HepG2 (cell line): ENCODE measurements around the gene PFDN1. TPM values are rescaled to one million over a fixed set of nuclear protein-coding genes. Genes with fewer than 3 reads are reported as not detected.
A peak's percentile ranks its signal among the peaks of the same experiment; 100 is the strongest.

Source experiments
- ARHGAP35 ChIP-seq: sonication (generic); formaldehyde crosslinking; IDR thresholded peaks from 2 replicates; pipeline ENCODE4 v1.9.0; 2022; ENCODE audit warnings: mild to moderate bottlenecking, inconsistent platforms, moderate library complexity, missing genetic modification reagents, borderline replicate concordance
- EP300 ChIP-seq, 3 experiments: sonication (generic) in 1 of 3; formaldehyde crosslinking in 1 of 3; IDR thresholded peaks; 2 replicates each; pipeline versions ENCODE4 v1.5.1 to v1.6.1; 2011 to 2020; ENCODE audit warnings: low read depth in 2 of 3, low read length in 2 of 3, borderline replicate concordance in 1 of 3, improper control_type of control experiment in 1 of 3, mild to moderate bottlenecking in 1 of 3, missing genetic modification reagents in 1 of 3, moderate library complexity in 1 of 3
- FOSL2 ChIP-seq: sonication (generic); formaldehyde crosslinking; IDR thresholded peaks from 2 replicates; pipeline ENCODE4 v1.4.0; 2020; ENCODE audit warnings: missing genetic modification reagents
- HNRNPL ChIP-seq: fragments of 200-400 bp; formaldehyde crosslinking; IDR thresholded peaks from 2 replicates; pipeline ENCODE4 v1.6.1; 2017; ENCODE audit warnings: mild to moderate bottlenecking, low read depth, low read length
- KLF6 ChIP-seq: IDR thresholded peaks from 2 replicates; pipeline ENCODE4 v1.8.0; 2016; ENCODE audit warnings: missing biosample characterization, missing genetic modification reagents
- PHF20 ChIP-seq: sonication (generic); formaldehyde crosslinking; IDR thresholded peaks from 2 replicates; pipeline ENCODE4 v1.5.0; 2020; ENCODE audit warnings: mild to moderate bottlenecking, missing genetic modification reagents
- SAP130 ChIP-seq: IDR thresholded peaks from 2 replicates; pipeline ENCODE4 v1.6.1; 2016; ENCODE audit warnings: low read depth
- SP1 ChIP-seq, 2 experiments: fragments of 450-650 bp in 1 of 2; sonication (generic) in 1 of 2; formaldehyde crosslinking in 1 of 2; IDR thresholded peaks; 2 replicates each; pipeline versions ENCODE4 v1.4.0 to v1.6.1; 2016 to 2020; ENCODE audit warnings: missing genetic modification reagents in 1 of 2
- YEATS4 ChIP-seq: sonication (generic); formaldehyde crosslinking; IDR thresholded peaks from 2 replicates; pipeline ENCODE4 v1.4.0; 2020; ENCODE audit warnings: missing genetic modification reagents, borderline replicate concordance
- ZFP41 ChIP-seq: sonication (generic); formaldehyde crosslinking; IDR thresholded peaks from 2 replicates; pipeline ENCODE4 v1.4.0; 2020; ENCODE audit warnings: mild to moderate bottlenecking, missing genetic modification reagents, borderline replicate concordance
- ZNF33A ChIP-seq: sonication (generic); formaldehyde crosslinking; IDR thresholded peaks from 2 replicates; pipeline ENCODE4 v1.5.1; 2020; ENCODE audit warnings: missing genetic modification reagents, mild to moderate bottlenecking, moderate library complexity, borderline replicate concordance
- ZNF674 ChIP-seq: sonication (generic); formaldehyde crosslinking; IDR thresholded peaks from 2 replicates; pipeline ENCODE4 v1.5.0; 2020; ENCODE audit warnings: low read depth, mild to moderate bottlenecking, missing genetic modification reagents
- polyA plus RNA-seq, 8 experiments: library from polyadenylated mRNA; depleted of rRNA in 3 of 8; stranded (reverse) in 7 of 8; unstranded in 1 of 8; fragments of >200 nt; fragmentation: Illumina TruSeq in 4 of 8; extraction: Trizol in 4 of 8; gene quantifications; 2 replicates each; pipeline versions ENCODE4 v1.2.1 to v1.2.3, GENCODE V29; 2011 to 2016; ENCODE audit warnings: low read depth in 4 of 8, missing spikeins in 1 of 8, mixed read lengths in 1 of 8; ENCODE audit not compliant: insufficient read depth in 1 of 8
- total RNA-seq, 5 experiments: library from RNA; depleted of rRNA; stranded (reverse); fragments of >200 nt; fragmentation: Illumina TruSeq; extraction: Trizol; gene quantifications; 2 replicates each; pipeline ENCODE4 v1.2.3, GENCODE V29; 2016; ENCODE audit warnings: low read depth in 1 of 5
- TF ChIP-seq, protein P1 (sequence below): sonication (generic); formaldehyde crosslinking; IDR thresholded peaks from 2 replicates; pipeline ENCODE4 v1.4.0; 2020; ENCODE audit warnings: mild to moderate bottlenecking, missing genetic modification reagents
- TF ChIP-seq, protein P2 (sequence below): sonication (generic); formaldehyde crosslinking; IDR thresholded peaks from 2 replicates; pipeline ENCODE4 v1.4.0; 2020; ENCODE audit warnings: missing genetic modification reagents, borderline replicate concordance

PFDN1 gene
- total and polyA plus RNA-seq, 2 of the 13 experiments (the other 11 are each of a cell fraction or from before 2014, with no cell fraction given) = 67.2 to 70.8 TPM

DNA sequence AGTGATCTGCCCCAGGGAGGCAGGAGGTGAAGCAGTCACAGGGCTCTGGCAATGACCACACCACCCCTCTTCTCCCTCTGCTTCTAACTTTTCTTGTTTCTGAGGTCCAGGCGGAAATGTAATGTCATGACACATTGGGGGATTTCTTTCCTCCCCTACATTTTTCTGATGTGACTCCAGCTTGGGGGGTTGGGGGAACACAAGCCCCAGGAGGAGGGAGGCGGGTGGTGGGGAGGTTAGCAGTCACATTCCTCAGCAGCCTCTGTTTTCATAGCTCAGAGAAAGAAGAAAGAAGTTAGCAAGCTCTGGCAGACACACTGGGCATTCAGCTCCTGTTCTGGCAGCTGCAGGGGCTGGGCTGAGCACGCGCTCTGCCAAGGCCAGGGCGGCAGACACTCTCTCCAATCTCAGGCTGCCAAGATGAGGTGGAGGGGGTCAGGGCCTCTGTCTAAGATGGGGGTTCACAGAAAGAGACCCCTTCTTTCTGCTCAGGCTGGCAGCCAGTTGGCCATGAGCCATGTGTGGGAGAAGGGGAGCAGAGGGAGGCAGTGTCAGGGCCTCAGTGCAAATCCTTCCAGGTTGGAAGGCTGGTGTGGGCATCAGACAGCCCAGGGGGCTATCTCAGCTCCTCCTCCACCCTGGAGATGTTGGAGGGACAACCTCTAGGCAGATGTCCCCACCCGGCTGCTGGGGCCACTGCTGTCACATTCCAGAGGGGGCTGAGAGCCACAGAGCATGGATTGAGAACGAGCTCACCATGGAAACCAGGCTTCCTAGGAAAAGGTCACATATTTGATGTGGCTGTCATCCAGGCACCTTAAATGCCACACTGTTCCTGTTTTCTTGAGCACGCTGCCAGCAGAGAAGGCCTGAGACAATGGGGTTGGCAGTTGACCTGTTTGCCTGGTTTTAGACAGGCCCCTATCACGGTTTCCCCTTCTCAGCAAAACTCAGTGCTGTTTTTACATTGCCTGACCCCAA is 20.1 kb upstream of the PFDN1 start (continued):
- TF ChIP-seq SAP130 (CRISPR knock-in tag) (peak; percentile 54; the same call in 1 of the 2 replicates), EP300 (IDR thresholded peaks at IDR 0.05; ENCODE audit: low read depth in 2 of 2, low read length in 2 of 2) (no peak), EP300 (CRISPR knock-in tag; IDR thresholded peaks at IDR 0.05; ENCODE audit: borderline replicate concordance) (no peak), ZNF674 (CRISPR knock-in tag) (no peak), SP1 (IDR thresholded peaks at IDR 0.05) (no peak), SP1 (CRISPR knock-in tag; IDR thresholded peaks at IDR 0.05) (no peak), ZNF33A (CRISPR knock-in tag) (no peak), YEATS4 (CRISPR knock-in tag) (no peak), KLF6 (CRISPR knock-in tag) (no peak), ARHGAP35 (CRISPR knock-in tag) (no peak), HNRNPL (0 out of 2 replicates have a peak, but pooled peaks have one; percentile 37), PHF20 (CRISPR knock-in tag) (no peak), ZFP41 (no peak), FOSL2 (CRISPR knock-in tag) (peak; percentile 48)
- TF ChIP-seq, protein P1, sequence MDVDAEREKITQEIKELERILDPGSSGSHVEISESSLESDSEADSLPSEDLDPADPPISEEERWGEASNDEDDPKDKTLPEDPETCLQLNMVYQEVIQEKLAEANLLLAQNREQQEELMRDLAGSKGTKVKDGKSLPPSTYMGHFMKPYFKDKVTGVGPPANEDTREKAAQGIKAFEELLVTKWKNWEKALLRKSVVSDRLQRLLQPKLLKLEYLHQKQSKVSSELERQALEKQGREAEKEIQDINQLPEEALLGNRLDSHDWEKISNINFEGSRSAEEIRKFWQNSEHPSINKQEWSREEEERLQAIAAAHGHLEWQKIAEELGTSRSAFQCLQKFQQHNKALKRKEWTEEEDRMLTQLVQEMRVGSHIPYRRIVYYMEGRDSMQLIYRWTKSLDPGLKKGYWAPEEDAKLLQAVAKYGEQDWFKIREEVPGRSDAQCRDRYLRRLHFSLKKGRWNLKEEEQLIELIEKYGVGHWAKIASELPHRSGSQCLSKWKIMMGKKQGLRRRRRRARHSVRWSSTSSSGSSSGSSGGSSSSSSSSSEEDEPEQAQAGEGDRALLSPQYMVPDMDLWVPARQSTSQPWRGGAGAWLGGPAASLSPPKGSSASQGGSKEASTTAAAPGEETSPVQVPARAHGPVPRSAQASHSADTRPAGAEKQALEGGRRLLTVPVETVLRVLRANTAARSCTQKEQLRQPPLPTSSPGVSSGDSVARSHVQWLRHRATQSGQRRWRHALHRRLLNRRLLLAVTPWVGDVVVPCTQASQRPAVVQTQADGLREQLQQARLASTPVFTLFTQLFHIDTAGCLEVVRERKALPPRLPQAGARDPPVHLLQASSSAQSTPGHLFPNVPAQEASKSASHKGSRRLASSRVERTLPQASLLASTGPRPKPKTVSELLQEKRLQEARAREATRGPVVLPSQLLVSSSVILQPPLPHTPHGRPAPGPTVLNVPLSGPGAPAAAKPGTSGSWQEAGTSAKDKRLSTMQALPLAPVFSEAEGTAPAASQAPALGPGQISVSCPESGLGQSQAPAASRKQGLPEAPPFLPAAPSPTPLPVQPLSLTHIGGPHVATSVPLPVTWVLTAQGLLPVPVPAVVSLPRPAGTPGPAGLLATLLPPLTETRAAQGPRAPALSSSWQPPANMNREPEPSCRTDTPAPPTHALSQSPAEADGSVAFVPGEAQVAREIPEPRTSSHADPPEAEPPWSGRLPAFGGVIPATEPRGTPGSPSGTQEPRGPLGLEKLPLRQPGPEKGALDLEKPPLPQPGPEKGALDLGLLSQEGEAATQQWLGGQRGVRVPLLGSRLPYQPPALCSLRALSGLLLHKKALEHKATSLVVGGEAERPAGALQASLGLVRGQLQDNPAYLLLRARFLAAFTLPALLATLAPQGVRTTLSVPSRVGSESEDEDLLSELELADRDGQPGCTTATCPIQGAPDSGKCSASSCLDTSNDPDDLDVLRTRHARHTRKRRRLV = no peak
- TF ChIP-seq, protein P2, sequence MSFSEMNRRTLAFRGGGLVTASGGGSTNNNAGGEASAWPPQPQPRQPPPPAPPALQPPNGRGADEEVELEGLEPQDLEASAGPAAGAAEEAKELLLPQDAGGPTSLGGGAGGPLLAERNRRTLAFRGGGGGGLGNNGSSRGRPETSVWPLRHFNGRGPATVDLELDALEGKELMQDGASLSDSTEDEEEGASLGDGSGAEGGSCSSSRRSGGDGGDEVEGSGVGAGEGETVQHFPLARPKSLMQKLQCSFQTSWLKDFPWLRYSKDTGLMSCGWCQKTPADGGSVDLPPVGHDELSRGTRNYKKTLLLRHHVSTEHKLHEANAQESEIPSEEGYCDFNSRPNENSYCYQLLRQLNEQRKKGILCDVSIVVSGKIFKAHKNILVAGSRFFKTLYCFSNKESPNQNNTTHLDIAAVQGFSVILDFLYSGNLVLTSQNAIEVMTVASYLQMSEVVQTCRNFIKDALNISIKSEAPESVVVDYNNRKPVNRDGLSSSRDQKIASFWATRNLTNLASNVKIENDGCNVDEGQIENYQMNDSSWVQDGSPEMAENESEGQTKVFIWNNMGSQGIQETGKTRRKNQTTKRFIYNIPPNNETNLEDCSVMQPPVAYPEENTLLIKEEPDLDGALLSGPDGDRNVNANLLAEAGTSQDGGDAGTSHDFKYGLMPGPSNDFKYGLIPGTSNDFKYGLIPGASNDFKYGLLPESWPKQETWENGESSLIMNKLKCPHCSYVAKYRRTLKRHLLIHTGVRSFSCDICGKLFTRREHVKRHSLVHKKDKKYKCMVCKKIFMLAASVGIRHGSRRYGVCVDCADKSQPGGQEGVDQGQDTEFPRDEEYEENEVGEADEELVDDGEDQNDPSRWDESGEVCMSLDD (CRISPR knock-in tag) = no peak
